ENCODE data around the gene ZNF511. TPM values are rescaled to one million over a fixed set of nuclear protein-coding genes. Genes with fewer than 3 reads are reported as not detected.

ZNF511 gene, protein sequence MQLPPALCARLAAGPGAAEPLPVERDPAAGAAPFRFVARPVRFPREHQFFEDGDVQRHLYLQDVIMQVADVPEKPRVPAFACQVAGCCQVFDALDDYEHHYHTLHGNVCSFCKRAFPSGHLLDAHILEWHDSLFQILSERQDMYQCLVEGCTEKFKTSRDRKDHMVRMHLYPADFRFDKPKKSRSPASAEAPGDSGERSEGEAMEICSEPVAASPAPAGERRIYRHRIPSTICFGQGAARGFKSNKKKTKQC
- 10 to 100 TPM; 16.1 to 26.7 (median 17.7) TPM for total RNA-seq

DNA sequence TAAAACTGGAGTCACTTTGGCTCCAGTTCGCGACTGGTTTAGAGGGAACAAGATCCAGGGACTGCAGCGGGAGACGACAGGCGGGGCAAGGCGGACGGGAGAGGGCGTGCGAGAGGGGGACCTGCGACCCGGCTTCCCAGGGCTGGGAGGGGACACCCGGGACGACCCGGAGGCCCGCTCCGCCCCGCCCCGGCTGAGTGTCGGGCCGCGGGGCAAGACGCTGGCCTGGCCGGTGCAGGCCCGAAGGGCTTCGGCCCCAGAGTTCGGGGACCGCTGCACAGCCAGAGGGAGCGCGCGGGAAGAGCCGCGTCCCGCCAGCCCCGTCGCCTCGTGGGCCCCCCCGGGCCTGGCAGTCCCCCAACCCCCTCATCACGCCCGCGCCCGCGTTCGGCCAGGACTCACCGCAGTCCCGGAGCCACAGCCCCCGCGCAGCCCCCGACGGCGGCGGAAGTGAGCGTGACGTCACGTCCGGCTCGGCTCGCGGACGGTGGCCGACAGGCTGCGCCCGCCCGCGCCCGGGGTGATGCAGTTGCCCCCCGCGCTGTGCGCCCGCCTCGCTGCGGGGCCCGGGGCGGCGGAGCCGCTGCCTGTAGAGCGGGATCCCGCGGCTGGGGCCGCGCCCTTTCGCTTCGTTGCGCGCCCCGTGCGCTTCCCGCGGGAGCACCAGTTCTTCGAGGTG, at the start of gene ZNF511, which contains the start of gene TUBGCP2:
ZNF511 (plus strand) TSS at position 494 of the 679 bp plus-strand sequence; CDS start at position 524, 30 bp downstream.
TUBGCP2 (minus strand) TSS at position 452 of the 679 bp plus-strand sequence. CDS start 5,931 bp downstream, outside the sequence.
- 1 to 3% methylated on average over 6 to 28 of the region's 89 CpGs for WGBS, 2 donors
- Histone ChIP-seq H3K36me3 (peaks cover 0 to 54% (median 3%) of the 10 kb centered on the region in 3 donors), H3K27ac (peak within 1 kb of the TSS; percentile 92 to 99 (median 98)), H3K4me3 (peak within 1 kb of the TSS; percentile 72 to 100 (median 93)), H3K27me3 (no peaks in the 10 kb centered on the region), H3K4me1 (peaks cover 11 to 47% (median 21%) of the 10 kb centered on the region in 3 donors), H3K9me3 (no peaks in the 10 kb centered on the region)
- intact Hi-C loops (cut with DNase I) = no loop called here
- no peak for DNase-seq
- TF ChIP-seq, protein P1, sequence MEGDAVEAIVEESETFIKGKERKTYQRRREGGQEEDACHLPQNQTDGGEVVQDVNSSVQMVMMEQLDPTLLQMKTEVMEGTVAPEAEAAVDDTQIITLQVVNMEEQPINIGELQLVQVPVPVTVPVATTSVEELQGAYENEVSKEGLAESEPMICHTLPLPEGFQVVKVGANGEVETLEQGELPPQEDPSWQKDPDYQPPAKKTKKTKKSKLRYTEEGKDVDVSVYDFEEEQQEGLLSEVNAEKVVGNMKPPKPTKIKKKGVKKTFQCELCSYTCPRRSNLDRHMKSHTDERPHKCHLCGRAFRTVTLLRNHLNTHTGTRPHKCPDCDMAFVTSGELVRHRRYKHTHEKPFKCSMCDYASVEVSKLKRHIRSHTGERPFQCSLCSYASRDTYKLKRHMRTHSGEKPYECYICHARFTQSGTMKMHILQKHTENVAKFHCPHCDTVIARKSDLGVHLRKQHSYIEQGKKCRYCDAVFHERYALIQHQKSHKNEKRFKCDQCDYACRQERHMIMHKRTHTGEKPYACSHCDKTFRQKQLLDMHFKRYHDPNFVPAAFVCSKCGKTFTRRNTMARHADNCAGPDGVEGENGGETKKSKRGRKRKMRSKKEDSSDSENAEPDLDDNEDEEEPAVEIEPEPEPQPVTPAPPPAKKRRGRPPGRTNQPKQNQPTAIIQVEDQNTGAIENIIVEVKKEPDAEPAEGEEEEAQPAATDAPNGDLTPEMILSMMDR (IDR thresholded peaks at IDR 0.05) = peak in 3 of 6 experiments; percentile 2 to 37 (median 18)
- peak in 3 of 4 donors; percentile 39 to 90 (median 82) for TF ChIP-seq POLR2A (IDR thresholded peaks at IDR 0.05)

DNA sequence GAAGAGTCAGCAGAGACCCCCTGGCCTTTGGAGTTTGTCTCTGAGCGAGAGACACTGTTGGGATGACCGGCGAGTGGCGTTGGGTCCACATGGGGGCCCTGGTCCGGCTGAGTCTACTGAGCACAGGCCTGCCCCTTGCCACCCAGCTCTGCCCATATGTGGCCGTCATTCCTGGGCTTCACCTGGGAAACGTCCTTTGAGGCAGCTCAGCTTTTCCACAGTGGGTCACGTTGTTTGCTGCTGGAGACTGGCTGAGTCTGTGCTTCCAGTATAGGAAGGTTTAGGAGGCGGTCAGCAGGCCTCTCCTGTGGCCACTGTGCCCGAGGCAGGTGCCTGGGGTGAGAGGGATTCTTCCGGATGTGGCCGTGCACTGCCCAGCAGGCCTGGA, 49.1 kb upstream of the ZNF511 start:
- H3K27me3 ChIP-seq = no peaks in the 10 kb centered on the region
- TF ChIP-seq, protein P1 (IDR thresholded peaks at IDR 0.05) = no peak
- TF ChIP-seq POLR2A (IDR thresholded peaks at IDR 0.05) = no peak
- no peaks in the 10 kb centered on the region for H3K9me3 ChIP-seq
- peak overlapping the region; percentile 87 to 91 (median 88) for H3K27ac ChIP-seq
- WGBS, 2 donors = 71 to 73% methylated on average over 4 to 5 of the region's 12 CpGs
- H3K4me1 ChIP-seq = peaks cover 52 to 70% (median 54%) of the 10 kb centered on the region in 3 donors
- H3K36me3 ChIP-seq = no peaks in the 10 kb centered on the region
- intact Hi-C loops (cut with DNase I) = no loop called here
- DNase-seq = no peak
- H3K4me3 ChIP-seq = no peak overlapping the region

DNA sequence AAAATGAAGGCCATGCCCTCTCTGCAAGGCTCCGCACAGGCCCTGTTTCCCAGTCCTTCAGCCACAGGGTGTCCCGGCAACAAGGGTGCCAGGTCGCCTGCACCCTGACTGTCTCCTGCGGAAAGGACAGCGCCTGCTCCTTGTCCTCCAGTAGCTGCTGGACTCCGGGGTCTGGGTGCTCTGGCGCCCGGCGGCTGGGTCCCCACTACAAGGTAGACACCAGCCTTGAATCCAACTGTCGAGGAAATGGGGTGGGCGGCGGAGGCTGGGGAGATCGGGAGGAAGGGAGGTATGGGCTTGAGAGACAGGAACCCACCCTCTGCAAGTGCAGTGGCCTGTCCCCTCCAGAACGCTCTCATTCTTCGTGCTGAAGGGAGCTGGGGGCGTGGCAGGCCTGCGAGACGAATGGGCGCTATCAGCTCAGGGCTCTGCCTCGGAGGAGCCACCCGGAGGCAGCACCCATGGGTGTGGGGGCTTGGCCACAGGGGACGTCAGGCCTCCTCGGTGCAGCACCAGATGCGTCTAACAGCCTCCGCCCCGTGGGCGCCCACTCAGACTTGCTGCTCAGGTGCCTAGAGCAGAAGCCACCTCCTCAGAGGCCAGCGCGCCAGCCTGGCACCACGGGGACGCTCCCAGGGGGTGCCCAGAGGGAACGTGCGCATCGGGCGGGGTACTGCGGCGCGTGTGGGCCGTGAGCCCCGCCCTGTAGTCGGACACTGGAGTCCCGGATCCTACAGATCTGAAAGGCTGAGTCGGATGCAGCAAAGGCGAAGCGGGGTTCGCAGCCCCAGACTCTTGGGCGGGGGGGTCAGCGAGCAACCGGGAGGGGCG, 47.6 kb upstream of the ZNF511 start:
- H3K4me3 ChIP-seq = peak overlapping the region; percentile 58 to 94 (median 82)
- TF ChIP-seq, protein P1 (IDR thresholded peaks at IDR 0.05) = no peak
- TF ChIP-seq POLR2A (IDR thresholded peaks at IDR 0.05) = peak in 1 of 4 donors; percentile 5
- intact Hi-C loops (cut with DNase I) = no loop called here
- 20% methylated on average over 6 of the region's 50 CpGs; no CpG with 5 or more reads in 1 of the 2 donors for WGBS, 2 donors
- no peak for DNase-seq
- H3K4me1 ChIP-seq = peaks cover 52 to 77% (median 54%) of the 10 kb centered on the region in 3 donors
- H3K9me3 ChIP-seq = no peaks in the 10 kb centered on the region
- H3K27me3 ChIP-seq = no peaks in the 10 kb centered on the region
- H3K27ac ChIP-seq = peak overlapping the region; percentile 82 to 97 (median 94)
- no peaks in the 10 kb centered on the region for H3K36me3 ChIP-seq

DNA sequence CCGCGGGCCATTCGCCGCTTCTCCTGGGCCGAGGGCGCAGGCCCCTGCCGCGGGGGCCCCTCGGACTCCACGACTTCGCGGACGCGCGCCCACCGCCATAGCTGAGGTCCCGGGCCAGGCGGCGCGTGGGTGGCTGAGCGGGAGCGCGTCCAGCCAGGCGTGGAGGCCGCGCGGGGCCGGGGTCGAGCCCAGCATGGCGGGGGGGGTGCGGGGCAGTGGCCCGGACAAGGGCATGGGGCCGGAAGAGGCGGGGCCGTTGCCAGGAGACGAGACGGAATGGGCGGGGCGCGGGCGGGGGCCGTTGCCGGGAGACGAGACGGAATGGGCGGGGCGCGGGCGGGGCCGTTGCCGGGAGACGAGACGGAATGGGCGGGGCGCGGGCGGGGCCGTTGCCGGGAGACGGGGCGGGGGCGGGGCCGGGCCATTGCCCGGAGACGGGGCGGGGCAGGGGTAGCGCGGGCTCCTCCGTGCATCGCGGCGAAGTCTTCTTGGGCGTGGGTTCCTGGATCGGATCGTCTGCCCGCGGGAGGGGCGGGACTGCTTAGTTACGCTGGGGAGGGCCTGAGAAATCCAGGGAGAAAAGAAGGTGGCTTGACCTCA, 46.9 kb upstream of the ZNF511 start:
- H3K27ac ChIP-seq = peak overlapping the region; percentile 82 to 97 (median 94)
- H3K4me1 ChIP-seq = peaks cover 52 to 77% (median 54%) of the 10 kb centered on the region in 3 donors
- TF ChIP-seq, protein P1 (IDR thresholded peaks at IDR 0.05) = no peak
- TF ChIP-seq POLR2A (IDR thresholded peaks at IDR 0.05) = peak in 2 of 4 donors; percentile 17 to 71
- DNase-seq = peak; percentile 42
- no peaks in the 10 kb centered on the region for H3K27me3 ChIP-seq
- no peaks in the 10 kb centered on the region for H3K9me3 ChIP-seq
- no peaks in the 10 kb centered on the region for H3K36me3 ChIP-seq
- intact Hi-C loops (cut with DNase I) = no loop called here
- whole genome bisulfite sequencing, 2 donors = no CpG with 5 or more reads among the region's 79 CpGs
- H3K4me3 ChIP-seq = peak overlapping the region; percentile 58 to 94 (median 82)
